GM19238 (cell line): ENCODE results near the gene ARID1B.

ENCODE experiments used
- DNase-seq: peaks from one replicate; pipeline ENCODE4 v3.0.0; 2011; ENCODE audit warnings: low spot score; ENCODE audit not compliant: insufficient read length

Gene ARID1B

GRCh38 chr6:157172830-157173536 lies 395.8 kb downstream of the ARID1B start:
- no peak for DNase-seq

- DNase-seq = no peak
Measured at GRCh38 chr6:157173776-157174175, 396.6 kb downstream of the ARID1B start.

GRCh38 chr6:157174731-157175130 lies 397.6 kb downstream of the ARID1B start:
- DNase-seq = no peak

GRCh38 chr6:157177731-157178336 lies 400.7 kb downstream of the ARID1B start:
- DNase-seq = no peak

DNA sequence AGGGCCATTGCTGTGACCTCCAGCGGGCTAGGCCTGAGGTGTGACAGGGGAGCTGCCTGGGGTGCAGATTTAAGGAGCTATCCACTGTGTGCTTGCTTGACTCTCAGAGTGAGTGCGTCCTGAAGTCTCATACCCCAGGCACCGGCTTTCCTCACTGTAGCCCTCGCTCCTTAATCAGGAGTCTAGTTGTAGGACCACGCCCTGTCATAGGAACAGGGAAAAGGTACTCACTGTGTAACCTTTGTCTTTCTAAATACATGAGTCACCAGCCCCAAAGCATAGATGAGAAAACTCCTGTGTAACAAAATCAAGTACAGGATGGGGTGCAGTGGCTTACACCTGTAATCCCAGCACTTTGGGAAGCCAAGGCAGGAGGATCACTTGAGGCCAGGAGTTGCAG lies 404.5 kb downstream of the ARID1B start:
- no peak for DNase-seq

GRCh38 chr6:157182503-157183264 lies 405.5 kb downstream of the ARID1B start:
- DNase-seq = no peak

GRCh38 chr6:157184202-157185015 lies 407.2 kb downstream of the ARID1B start:
- DNase-seq = peak; percentile 30

- DNase-seq = no peak
Measured at GRCh38 chr6:157185171-157185570, 408.0 kb downstream of the ARID1B start.

GRCh38 chr6:157185986-157186385 lies 408.8 kb downstream of the ARID1B start:
- DNase-seq = no peak

GRCh38 chr6:157186785-157187181 lies 409.6 kb downstream of the ARID1B start:
- DNase-seq = no peak

GRCh38 chr6:157187182-157188083 lies 410.3 kb downstream of the ARID1B start:
- DNase-seq = no peak

DNA sequence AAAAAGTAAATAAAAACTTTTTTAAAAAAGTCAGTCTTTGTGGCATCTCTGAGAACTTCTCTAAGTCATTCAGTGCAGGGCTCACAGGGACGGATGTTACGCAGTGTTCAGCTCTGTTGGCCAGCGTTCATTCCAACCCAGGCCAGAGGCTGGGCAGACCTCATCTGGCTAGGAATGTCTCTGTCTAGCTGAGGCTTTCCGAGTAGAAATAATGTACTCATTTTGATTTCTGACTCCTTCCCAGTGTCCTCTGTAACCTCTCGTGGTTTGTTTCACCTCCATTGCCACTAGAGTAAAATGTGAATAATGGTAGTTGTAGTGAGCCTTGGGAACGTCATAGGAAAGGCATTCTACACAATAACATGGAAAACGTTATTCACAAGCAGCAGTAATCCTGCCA lies 411.0 kb downstream of the ARID1B start:
- no peak for DNase-seq

- DNase-seq = no peak
Measured at GRCh38 chr6:157193443-157193996, 416.3 kb downstream of the ARID1B start.

DNA sequence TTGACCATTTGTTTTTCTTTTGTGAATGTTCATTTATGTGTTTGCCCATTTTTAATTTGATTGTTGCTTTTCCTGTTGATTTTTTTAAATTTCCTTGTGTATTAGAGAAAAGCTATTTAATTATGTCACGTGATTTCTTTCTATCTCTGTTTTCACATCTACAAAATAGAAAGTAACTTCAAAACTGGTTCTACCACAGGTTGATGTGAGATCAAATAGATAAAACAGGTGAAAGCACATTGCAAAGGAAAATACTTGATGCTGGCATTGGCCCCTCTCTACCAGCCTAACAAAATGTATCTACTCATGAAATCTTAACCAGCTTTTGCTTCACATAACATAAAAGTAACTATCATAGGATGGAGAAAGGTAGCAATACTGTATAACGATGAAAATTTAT lies 416.9 kb downstream of the ARID1B start:
- no peak for DNase-seq

- DNase-seq = no peak
Measured at GRCh38 chr6:157194643-157195042, 417.5 kb downstream of the ARID1B start.

GRCh38 chr6:157196391-157196790 lies 419.2 kb downstream of the ARID1B start:
- DNase-seq = no peak

- DNase-seq = no peak
Measured at GRCh38 chr6:157198425-157199279, 421.5 kb downstream of the ARID1B start.

DNA sequence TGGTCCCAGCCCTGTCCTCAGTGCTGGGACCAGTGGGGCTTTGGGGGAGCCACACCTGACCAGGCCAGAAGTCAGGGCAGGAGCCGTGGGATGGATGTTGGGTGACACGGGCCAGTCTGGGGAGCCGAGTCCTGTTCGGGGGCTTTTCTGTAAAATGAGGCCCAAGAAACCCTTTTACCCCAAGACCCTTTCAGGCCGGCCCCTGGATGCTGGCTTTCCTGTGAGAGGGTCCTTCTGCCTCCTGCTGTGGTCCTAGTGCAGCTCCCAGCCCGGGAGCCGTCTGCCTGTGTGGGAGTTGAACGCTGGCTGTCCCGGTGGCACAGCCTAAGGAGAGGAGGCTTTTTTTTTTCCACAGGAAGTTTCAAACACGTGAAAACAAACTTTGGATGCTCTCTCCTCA lies 422.9 kb downstream of the ARID1B start:
- no peak for DNase-seq

- no peak for DNase-seq
Measured at GRCh38 chr6:157200611-157201010, 423.4 kb downstream of the ARID1B start.
